OCI-M2 (cell line): Measurements from ENCODE around the gene CTIF.

Experiments
- DNase-seq: peaks from one replicate; lab custom pipeline; 2025; ENCODE audit not compliant: unreplicated experiment; lab: John Stamatoyannopoulos, UW

The CTIF gene

DNA sequence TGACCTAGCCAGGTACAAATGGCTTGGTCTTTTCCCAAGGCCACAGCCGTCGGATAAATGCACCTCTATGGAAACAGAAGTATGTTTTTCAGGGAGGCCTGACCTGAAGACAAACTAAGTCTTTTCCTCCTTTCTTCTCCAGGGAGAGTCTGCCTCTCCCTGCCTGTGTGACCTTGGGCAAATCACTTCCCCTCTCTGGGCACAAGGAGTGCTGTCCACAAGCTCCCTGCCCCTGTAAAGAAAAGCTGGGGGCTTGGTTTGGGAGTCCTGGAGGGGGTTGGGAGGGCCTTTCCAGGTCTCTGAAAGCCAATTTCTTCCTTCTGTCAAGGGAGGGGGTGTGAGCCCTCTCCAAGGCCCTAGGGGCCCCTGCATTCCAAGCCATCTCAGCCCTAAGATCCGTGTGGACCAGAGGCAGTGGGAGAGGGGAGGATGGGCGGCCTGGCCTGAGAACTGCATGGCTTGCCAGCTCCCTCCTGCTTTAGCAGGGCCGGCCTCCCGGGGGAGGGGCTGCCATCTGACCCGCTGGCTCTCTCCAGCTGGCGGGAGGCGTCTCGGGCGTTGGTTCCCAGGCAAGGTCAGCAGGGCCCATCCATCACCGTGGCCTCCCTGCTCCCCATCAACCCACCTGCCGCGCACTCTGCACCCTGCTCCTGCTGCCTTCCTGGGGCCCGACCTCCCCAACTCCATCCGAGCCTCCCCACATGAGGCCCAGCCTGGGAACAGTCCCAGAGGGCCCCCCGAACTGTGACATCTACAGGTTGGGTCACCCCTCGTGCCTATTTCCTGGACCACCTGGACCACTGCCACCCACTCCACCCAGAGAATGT lies 350.5 kb downstream of the CTIF start:
- DNase-seq = no peak

DNA sequence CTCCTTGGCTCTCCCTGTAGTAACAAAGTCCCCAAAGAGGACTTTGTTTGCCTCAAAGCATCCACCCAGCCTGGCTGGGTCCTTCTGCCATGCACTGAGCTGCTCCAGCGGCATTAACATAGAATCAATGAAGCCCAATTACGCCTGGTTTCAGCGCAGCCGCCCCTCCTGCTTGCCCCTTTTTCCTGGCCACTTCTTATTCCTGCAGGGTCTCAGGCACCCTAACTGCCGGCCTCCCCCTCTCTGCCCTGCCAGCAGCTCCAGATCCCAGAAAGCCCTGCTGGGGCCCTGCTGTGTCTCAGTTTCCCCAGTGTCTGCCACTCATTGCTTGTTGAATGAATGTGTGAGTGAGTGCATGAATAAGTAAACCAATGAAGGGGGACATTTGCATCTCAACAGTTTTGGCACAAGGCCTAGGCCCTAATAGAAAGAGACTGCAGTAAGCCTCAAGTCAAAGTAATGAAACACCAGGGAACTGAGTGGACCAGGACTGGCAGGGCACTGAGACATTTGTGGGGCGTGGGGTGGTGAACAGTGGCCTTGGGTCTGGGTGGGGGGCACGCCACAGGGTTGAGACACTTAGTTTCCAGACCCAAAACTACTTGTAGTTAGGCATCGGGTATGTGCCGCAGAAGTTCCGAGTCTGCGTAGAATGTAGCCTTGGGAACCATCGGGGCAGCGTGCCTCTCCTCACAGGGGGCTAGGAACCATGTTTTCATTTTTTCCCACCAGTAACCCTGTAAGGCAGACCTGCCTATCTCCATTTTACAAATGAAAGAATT lies 351.3 kb downstream of the CTIF start:
- no peak for DNase-seq

DNA sequence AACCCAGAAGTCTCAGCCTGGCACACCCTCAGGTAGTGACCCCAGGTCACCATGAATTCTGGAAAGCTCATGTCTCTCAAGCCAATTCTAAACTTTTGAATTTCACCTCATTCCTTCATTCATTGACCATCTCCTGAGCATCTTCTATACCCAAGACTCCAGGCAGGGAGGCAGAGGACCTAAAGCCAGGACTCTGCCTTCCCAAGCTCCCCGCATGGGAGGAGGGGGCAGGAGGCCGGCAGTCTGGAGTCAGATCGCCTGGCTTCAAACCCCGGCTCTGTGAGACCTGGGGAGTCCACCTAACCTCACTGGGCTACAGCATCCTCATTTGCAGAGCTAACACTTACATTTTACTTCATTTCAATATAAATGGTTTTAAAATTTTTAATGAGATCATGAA lies 352.9 kb downstream of the CTIF start:
- no peak for DNase-seq

DNA sequence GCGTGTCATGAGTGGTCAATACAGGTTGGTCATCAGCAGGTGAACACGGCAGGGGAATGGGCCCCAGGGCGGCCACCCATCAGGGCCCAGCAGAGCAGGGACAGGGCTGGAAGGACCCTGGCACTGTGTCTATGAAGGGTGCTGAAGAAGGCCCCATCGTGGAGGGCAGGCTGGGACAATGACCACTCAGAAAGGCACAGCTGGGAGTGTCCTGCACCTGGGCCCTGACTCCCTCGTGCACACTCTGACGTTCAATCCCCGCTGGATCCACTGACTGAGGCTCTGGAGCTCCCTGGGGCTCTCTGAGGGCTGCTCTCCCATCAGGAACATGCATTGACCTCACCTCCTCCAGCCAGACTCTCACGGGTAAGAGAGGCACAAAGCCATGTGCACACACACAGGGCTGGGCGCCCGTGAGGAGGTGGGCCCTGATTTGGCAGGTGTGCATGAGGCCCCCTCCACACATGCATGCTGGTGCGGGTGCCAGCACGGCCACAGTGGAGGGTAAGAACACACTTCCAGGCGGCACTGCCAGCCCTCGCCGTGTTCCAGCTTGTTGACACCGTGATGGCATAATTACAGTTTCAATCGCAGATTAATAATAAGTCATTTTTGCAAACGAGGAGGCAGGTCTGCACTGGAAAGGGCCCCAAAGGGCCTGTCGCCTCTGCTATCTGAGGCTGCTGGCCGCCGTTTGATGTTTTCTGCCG lies 353.5 kb downstream of the CTIF start:
- no peak for DNase-seq

DNA sequence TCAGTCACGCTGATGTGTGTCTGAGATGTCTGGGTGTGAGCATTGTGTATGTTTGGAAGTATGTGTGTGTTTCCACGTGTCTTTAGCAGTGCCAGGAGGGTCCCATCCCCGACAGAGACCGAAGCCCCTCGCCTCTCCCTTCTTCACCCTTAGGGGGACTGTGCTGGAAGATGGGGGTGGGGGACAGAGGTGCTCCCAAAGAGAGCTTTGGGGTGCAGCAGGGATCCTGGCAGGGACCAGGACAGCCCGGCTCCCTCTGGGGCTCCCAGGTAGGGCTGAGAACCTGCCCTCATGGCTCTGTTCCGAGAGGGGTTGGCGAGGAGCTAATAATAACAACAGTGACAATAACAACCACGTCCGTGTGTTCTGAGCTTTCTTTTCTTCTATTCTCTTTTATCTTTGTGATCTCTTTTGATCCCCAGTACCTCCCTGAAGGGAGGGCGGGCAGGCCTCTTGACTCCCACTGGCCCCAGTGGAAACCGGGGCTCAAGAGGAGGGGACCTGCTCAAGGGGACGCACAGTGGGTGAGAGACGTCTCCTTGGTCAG lies 354.3 kb downstream of the CTIF start:
- no peak for DNase-seq

DNA sequence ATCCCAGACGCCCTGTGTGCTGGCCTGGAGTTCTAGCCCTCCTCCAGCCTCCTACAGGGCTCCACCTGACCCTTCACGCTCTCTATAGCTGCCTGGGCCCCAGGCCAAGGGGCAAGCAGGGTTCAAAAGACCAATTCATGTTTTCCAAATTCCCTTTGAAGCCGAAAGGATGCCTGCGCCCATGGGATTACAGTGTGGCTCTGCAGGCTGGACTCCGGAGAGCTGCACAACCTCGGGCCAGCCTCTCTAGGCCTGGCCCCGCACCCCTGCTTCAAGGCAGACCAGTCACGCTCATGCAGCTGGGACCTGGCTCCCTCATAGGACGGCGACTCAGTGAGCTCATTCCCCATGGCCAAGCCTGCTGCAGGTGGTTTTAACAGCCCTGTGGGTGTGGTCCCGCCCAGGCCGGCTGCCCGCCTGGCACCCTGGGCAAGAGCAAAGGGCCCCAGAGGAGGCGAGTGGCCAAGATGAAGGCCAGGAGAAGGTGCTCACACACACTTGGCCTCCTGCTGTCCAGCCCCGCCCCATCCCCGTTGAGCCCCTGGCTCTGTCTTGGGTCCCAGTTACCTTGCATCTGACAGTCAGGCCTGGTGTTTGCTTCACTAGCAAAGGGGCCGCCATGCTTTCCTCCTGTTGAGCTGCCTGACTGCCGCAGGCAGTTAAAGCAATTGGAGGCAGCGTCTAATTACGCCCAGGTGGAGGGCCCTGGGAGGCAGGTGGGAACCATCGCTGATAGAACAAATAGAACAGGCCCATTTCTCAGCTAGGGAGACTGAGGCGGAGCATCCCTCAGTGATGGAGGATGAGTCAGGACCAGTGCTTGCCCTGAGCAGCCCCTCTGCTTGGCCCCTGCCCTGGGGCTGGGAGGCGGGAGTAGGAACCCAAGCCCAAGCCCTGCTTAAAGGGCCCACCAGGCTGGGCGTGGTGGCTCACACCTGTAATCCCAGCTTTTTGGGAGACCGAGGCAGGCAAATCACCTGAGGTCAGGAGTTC lies 355.1 kb downstream of the CTIF start:
- DNase-seq = no peak

DNA sequence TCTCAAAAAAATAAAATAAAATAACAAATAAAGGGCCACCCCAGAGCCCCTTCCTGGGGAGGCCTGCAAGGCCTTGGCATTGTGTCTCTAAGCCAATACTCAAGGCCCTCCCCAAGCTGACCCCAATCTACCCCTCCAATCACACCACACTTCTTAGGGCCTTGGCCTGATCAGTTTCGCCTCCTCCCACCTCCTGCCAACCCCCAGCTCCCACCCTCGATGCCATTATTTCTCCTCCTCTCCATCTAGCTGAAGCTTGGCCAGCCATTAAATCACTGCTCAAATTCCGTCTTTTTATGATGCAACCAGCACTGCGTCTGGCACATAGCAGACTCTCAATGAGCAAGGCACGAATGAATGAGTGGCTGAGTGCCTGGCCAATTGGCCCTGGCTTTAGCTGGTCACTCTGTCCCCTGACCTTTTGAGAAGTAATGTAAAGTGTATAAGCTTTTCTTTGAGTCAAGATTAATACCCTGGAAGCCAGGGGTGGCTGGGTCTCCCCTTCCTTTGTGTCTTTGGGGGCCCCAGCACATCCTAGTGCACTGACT lies 356.0 kb downstream of the CTIF start:
- DNase-seq = no peak

DNA sequence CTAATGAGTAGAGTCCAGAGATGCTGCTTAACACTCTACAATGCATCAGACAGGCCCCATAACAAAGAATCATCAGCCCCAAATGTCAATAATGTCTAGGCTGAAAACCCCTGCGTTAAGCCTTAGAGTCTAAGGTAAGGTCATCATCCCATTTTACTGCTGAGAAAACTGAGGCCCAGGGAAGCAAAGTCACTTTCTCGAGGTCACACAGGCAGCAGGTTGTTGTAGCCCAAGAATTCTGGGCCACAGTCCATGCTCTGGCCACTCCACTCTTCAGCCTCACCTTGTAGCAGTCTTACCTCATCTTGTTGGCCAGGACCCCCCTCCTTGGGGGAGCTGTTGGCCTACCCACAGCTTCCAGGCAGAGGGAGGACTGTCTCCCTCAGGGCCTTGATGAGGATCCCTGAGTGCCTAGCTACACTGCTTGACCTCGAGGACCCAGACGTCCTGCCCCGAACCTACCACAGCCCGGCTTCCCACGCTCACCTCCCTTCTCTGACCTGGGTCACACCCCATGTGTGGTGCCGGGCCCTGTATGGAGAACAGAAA lies 357.6 kb downstream of the CTIF start:
- no peak for DNase-seq

DNA sequence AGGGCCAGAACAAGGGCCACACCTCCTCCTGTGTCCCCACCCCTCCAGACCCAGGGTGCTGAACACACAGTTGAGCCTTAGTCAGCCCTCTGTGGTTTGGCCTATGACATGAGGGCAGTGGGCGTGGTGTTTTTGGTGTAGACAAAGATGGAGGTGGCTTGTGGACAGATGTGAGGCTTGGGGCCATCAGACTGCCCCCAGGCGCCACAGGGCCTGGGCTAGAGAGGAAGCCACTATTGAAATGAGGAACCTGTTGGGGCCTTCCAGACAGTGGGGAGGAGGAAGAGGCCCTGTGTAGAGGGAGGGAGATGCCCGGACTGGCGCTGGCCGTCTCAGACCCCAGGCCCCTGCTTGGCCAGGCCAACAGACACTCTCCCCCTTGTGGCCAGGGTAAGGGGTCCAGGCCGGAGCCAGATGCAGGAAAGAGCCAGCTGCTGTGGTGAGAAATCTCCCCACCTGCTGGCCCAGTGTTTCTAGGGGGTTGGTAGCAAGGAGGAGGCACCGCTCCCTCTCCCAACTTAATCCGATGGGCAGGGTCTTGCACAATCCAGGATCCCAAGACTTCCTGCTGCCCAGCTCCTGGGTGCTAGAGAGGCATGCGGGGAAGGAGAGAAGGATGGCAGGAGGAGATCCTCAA lies 358.2 kb downstream of the CTIF start:
- no peak for DNase-seq

DNA sequence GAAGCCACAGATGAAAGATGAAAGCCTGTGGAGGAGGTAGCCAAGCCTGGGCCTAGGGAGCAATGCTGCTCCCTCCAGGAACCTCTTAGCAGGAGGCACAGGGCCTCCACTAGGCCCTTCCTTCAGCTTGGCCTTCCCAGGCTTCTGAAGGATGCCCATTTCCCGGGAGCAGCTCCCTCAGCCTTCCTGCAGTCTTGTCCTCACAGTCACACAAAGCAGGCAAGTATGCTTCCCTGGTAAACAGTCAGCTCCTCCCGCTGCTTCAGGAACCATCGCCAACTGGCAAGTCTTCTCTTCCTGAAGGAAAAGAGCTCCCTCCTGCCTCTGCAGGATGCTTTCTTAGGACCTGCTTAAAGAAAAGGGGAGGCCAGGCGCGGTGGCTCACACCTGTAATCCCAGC lies 358.7 kb downstream of the CTIF start:
- DNase-seq = no peak

DNA sequence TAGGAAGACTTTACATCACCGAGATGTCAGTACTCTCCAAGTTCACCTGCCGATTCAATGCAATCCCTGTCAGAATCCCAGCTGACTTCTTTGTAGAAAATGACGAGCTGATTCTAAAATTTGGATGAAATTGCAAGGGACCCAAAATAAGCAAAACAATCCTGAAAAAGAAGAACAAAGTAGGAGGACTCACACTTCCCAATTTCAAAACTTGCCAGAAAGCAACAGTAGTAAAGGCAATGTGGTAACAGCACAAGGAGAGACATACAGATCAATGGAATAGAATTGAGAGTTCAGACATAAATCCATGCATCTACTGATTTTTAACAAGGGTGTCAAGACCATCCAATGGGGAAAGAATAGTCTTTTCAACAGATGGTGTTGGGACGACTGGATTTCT lies 359.7 kb downstream of the CTIF start:
- DNase-seq = no peak

DNA sequence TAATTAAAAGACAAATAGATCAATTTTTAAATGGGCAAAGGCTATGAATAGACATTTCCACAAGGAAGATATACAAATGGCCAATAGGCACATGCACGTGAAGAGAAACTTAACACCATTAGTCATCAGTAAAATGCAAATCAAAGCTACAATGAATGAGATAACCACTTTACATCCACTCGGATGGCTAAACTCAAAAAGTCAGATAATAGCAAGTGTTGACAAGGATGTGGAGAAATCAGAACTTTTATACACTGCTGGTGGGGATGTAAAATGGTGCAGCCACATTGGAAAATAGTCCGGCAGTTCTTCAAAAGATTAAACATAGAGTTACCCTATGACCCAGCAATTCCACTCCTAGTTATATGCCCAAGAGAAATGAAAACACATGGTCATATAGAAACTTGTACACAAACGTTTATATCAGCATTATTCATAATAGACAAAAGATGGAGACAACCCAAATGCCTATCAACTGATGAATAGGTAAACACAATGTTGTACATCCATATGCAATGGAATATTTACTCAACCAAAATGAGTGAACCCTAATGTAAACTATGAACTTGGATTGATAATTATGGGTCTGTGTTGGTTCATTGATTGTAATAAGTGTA lies 360.8 kb downstream of the CTIF start:
- DNase-seq = no peak

DNA sequence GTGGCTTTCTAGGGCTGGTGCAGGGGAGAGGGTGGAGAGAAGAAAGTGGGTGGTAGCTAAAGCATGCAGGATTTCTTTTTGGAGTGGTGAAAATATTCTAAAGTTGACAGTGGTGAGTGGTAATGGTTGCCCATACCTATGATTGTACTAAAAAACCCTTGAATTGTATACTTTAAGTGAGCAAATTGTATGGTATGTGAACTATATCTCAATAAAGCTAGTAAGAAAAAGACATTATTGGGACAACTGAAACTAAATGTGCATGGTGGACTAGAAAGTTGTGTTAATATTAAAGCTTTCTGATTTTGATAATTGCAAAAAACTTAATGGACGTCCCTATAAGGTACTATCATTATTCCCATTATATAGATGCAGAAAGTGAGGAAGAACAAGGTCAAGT lies 361.6 kb downstream of the CTIF start:
- DNase-seq = no peak

DNA sequence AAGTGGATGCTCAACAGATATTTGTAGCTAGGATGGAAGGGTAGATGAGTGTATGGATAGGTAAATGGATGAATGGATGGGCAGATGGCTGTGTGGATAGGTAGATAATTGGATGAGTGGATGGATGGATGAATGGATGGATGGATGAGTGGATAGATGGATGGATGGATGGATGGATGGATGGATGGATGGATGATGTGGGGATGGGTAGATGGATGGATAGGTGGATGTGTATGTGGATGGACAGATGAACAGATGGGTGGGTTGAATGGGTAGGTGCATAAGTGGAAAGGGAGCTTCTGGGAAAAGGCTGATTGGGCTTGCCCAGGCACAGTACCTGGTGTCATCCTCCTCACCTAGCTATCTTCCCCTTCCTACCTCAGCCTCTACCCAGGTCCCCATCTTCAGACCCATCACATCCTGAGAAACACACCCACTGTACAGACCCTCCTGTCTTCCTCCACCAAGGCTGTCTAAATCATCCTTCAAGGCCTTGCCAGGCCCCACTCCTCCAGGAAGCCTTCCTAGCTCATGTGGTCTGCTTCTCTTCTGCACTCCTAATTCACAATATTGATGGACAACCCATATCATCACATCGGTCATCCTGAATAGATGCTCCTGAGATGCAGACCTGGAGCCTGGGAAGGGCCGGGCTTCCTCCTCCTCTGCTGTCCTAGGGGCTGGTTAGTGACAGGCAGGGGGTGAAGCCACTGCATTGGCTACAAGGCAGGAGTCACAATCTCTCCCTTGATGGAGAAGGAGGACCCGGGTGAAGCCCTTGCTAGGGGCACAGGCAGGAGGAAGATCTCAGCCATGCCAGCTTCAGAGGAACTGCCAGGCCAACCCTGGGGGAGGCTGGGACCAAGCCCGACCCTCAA lies 362.6 kb downstream of the CTIF start:
- DNase-seq = no peak

DNA sequence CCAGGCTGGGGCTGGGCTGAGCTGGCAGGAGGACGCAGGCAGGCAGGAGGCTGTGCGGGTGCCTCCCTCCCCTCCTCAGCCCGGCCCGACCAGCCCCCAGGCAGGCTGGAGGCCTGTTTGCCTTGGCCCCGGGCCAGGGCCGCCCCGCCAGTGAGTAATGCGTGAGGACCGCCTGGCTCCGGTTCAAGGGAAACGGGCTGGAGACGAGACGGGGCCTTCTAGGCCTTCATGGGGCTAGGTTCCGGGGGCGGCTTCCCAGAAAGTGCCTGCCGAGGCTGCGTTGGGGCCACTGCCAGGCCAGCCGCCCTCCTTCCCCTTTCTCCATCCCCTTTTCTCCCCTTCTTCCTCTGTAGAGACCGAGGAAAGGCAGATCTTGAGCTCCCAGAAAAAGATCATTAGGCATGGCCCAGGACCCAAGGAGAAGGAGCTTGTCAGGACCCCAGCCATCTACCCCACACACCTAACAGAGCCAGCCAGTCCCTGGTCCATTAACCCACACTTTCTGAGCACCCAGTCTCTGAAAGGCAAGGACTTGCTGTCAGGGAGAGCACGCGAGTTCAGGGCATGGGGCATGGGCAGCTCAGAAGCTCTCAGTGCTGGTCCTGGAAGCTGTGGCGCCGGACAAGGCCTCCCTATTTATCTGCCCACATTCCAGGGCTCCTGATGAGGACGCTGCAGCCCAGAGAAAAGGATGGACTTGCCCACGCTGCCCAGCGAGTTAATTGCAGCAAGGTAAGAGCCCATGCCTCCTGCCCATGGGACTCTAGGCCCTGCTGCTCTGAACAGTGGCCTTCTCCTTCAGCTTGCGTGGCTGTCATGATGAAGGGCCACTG lies 363.4 kb downstream of the CTIF start:
- DNase-seq = no peak

DNA sequence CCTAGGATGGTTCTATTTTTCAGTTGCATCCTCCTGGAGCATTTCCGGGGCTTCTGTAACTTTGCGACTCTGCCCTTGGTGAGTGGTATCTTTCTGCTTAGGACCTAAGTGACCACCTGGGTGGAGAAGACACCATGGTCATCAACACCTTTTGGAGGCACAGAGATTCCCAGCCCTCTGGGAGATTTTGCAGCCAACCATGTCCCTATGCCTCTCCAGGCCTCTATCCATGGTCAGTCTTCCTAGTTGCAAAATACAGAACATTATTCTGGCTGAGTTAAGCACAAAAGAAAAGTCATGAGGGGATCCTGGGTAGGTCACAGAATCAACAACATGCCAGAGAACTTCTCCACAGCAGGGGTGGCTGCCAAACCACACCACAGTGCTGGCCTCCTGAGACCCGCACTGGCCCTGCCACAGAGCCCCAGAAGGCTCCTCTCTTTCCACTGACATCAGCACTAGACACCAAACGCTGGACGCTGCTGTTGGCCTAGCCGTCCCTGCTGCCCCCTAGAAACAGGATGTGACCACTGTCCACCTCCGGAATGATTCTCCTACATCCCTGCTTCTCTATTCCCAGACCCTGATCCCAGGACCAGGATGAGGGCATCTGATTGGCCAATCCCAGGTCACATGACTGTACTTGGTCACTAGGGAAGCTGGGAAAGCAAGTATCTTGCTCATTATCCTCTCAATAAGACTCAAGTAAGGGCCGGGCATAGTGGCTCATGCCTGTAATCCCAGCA lies 364.2 kb downstream of the CTIF start:
- DNase-seq = no peak
